Astrocyte (in vitro differentiated cells and primary cell): ENCODE measurements around the gene GMPR2. TPM values are rescaled to one million over a fixed set of nuclear protein-coding genes. Genes with fewer than 3 reads are reported as not detected.

ENCODE experiments used
- DNase-seq: peaks from one replicate; pipeline ENCODE4 v3.0.0-alpha.2; 2010; ENCODE audit warnings: low read depth
- FAIRE-seq: peaks from 2 replicates; lab custom pipeline; 2011; peaks lifted over from hg19 to GRCh38; lab: Jason Lieb, UNC
- H2AFZ ChIP-seq: 2 replicates; pipeline ENCODE4 v1.6.0; 2012; ENCODE audit warnings: low read depth, low read length, inconsistent platforms
- H3K27ac ChIP-seq: 2 replicates; pipeline ENCODE4 v1.5.1; 2011; ENCODE audit warnings: low read depth, low read length, inconsistent platforms
- H3K27me3 ChIP-seq: 2 replicates; pipeline ENCODE4 v1.6.0; 2011; ENCODE audit warnings: low read length, inconsistent platforms; ENCODE audit not compliant: insufficient read depth
- H3K36me3 ChIP-seq: 2 replicates; pipeline ENCODE4 v1.5.1; 2011; ENCODE audit warnings: low read length, inconsistent platforms; ENCODE audit not compliant: insufficient read depth
- H3K4me1 ChIP-seq: 2 replicates; pipeline ENCODE4 v1.5.1; 2011; ENCODE audit warnings: low read length, inconsistent platforms; ENCODE audit not compliant: insufficient read depth
- H3K4me2 ChIP-seq: 2 replicates; pipeline ENCODE4 v1.6.0; 2012; ENCODE audit warnings: low read length, inconsistent platforms
- H3K4me3 ChIP-seq: 2 replicates; pipeline ENCODE4 v1.5.1; 2011; ENCODE audit warnings: low read depth, mild to moderate bottlenecking, low read length, inconsistent platforms; ENCODE audit not compliant: insufficient read depth
- H3K79me2 ChIP-seq: 2 replicates; pipeline ENCODE4 v1.6.0; 2012; ENCODE audit warnings: mild to moderate bottlenecking, low read length, inconsistent platforms; ENCODE audit not compliant: insufficient read depth
- H3K9ac ChIP-seq: 2 replicates; pipeline ENCODE4 v1.6.0; 2012; ENCODE audit warnings: mild to moderate bottlenecking, low read length, inconsistent platforms
- H3K9me3 ChIP-seq: 2 replicates; pipeline ENCODE4 v1.5.1; 2012; ENCODE audit warnings: low read depth, mild to moderate bottlenecking, low read length, inconsistent platforms; ENCODE audit not compliant: insufficient read depth
- H4K20me1 ChIP-seq: 2 replicates; pipeline ENCODE4 v1.6.0; 2012; ENCODE audit warnings: low read length, inconsistent platforms; ENCODE audit not compliant: insufficient read depth
- H3K27ac Mint-ChIP-seq: one replicate; pipeline ENCODE4 v1.8.0; 2021; ENCODE audit warnings: mild to moderate bottlenecking, mixed read lengths; ENCODE audit not compliant: unreplicated experiment
- H3K27me3 Mint-ChIP-seq: one replicate; pipeline ENCODE4 v1.8.0; 2021; ENCODE audit warnings: low read depth, mixed read lengths; ENCODE audit not compliant: unreplicated experiment
- H3K36me3 Mint-ChIP-seq: one replicate; pipeline ENCODE4 v1.8.0; 2021; ENCODE audit warnings: low read depth, mixed read lengths; ENCODE audit not compliant: unreplicated experiment
- H3K4me1 Mint-ChIP-seq: one replicate; pipeline ENCODE4 v1.8.0; 2021; ENCODE audit warnings: low read depth, mixed read lengths; ENCODE audit not compliant: unreplicated experiment
- H3K4me3 Mint-ChIP-seq: one replicate; pipeline ENCODE4 v1.8.0; 2021; ENCODE audit warnings: mild to moderate bottlenecking, moderate library complexity, mixed read lengths; ENCODE audit not compliant: unreplicated experiment
- H3K9me3 Mint-ChIP-seq: one replicate; pipeline ENCODE4 v1.8.0; 2021; ENCODE audit warnings: mild to moderate bottlenecking, mixed read lengths; ENCODE audit not compliant: unreplicated experiment
- EZH2 ChIP-seq: IDR thresholded peaks from 2 replicates; pipeline ENCODE4 v1.6.1; 2012; ENCODE audit warnings: mild to moderate bottlenecking, low read length, inconsistent platforms; ENCODE audit not compliant: insufficient read depth
- total RNA-seq: library from RNA; stranded (reverse); gene quantifications from 2 replicates; pipeline ENCODE4 v1.2.1, GENCODE V29; 2021
- TF ChIP-seq, protein P1 (sequence below): IDR thresholded peaks from 2 replicates; pipeline ENCODE4 v1.5.1; 2011; ENCODE audit warnings: low read depth, mild to moderate bottlenecking, inconsistent platforms, low read length, moderate library complexity; ENCODE audit not compliant: insufficient read depth

The GMPR2 gene
- total RNA-seq, 1 donor from 2014 or later, result 66.5 TPM

DNA sequence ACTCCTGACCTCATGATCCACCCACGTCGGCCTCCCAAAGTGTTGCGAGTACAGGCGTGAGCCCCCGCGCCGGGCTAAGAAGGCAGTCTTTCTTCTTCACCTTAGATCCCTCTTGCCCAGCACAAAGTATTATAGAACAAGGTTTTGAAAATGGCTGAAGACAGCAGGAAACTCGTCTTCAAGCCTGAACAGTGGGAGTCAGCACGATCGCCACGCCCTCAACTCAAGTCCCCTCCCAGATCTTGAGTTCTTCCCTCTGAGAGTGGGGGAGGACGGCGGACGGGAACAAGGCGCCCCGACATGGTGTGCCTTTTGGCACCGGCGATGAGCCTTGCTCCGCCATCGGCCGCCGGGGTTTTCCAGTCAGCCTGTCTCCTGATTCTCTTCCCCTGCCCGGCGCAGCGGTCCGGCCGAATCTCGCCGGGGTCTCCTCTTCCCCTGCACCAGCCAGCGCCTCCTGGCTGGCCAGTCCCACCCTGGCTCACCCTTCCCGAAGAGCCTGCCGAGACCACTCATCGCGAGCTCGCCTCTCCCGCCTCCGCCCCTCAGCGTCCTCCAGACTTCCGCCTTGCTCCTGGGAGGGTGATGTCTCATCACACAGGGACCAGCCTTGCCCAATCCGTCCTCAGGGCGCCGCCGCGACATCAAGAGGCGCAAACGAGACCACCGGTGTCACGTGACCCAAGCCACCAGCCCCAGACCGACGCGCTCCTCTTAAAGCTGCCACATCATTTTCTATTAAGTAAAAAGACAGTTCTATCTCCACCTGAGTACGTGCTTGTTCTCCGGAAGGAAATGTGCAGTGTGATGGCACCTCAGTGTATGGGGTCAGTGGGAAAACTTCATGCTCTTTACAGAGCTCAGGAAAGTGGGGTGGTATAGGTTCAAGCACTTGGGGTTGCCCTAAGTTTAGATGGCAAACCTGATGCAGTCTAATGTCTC, 19.5 kb upstream of the GMPR2 start, which contains the start of gene CHMP4A:
Gene CHMP4A (minus strand): TSS at position 565 of the 942 bp plus-strand sequence. CDS start 49 bp downstream, at position 516.
- DNase-seq (peak; percentile 96), FAIRE-seq (no peak)
- Histone ChIP-seq H3K4me1 (peaks cover 8% of the 10 kb centered on the region), H3K27ac (peak within 1 kb of the TSS; percentile 98), H3K9me3 (no peaks in the 10 kb centered on the region), H3K27me3 (no peaks in the 10 kb centered on the region), H3K79me2 (peaks cover 12% of the 10 kb centered on the region), H2AFZ (peak within 1 kb of the TSS; percentile 97), H4K20me1 (no peaks in the 10 kb centered on the region), H3K9ac (peak within 1 kb of the TSS; percentile 98), H3K4me3 (peak within 1 kb of the TSS; percentile 87), H3K36me3 (no peaks in the 10 kb centered on the region), H3K4me2 (peak within 1 kb of the TSS; percentile 83)
- Mint-ChIP-seq H3K36me3 (peaks cover 22% of the 10 kb centered on the region), H3K9me3 (no peaks in the 10 kb centered on the region), H3K27ac (peak within 1 kb of the TSS; percentile 100), H3K27me3 (no peaks in the 10 kb centered on the region), H3K4me1 (peaks cover 11% of the 10 kb centered on the region), H3K4me3 (peak within 1 kb of the TSS; percentile 92)
- no peak for TF ChIP-seq EZH2
- TF ChIP-seq, protein P1, sequence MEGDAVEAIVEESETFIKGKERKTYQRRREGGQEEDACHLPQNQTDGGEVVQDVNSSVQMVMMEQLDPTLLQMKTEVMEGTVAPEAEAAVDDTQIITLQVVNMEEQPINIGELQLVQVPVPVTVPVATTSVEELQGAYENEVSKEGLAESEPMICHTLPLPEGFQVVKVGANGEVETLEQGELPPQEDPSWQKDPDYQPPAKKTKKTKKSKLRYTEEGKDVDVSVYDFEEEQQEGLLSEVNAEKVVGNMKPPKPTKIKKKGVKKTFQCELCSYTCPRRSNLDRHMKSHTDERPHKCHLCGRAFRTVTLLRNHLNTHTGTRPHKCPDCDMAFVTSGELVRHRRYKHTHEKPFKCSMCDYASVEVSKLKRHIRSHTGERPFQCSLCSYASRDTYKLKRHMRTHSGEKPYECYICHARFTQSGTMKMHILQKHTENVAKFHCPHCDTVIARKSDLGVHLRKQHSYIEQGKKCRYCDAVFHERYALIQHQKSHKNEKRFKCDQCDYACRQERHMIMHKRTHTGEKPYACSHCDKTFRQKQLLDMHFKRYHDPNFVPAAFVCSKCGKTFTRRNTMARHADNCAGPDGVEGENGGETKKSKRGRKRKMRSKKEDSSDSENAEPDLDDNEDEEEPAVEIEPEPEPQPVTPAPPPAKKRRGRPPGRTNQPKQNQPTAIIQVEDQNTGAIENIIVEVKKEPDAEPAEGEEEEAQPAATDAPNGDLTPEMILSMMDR, result no peak

DNA sequence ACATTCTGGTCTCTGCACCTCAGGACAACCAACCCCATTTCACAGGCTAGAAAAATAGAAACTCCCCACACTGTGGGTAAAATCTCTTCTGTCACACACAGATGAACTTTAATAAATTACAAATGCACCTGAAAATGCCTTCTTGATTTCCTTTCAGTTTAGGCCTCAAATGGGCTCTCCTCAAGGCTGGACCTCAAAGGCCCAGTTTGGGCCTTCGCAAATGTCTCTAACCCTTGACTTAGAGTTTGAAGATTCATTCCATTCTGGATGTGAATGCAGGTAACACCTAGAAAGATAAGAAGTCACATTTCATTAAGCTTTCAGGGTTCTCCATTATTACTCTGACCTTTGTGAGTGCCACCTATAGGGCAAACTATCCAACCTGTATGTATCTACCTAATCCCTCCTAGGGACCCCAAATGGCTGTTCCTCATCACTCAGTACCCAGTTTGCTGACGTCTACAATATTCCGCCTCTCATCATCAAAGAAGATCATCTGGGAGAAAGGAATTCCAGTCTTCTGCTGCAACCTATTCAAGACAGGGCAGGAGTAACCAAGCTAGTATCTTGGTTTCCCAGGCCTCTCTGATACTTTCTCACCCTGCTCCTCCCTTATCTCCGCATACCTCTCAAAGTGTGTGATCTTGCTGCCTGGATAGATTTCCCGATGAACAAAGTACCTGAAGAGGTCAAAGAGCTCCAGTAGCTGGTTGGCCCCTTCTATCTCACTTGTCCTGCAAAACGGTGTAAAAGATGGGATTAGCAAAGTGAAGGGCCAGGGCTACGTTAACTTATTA, 18.7 kb upstream of the GMPR2 start:
- H3K36me3 ChIP-seq, result no peaks in the 10 kb centered on the region
- H3K27ac Mint-ChIP-seq, result peak overlapping the region; percentile 100
- no peaks in the 10 kb centered on the region for H3K27me3 Mint-ChIP-seq
- no peaks in the 10 kb centered on the region for H3K9me3 Mint-ChIP-seq
- peaks cover 19% of the 10 kb centered on the region for H3K79me2 ChIP-seq
- peak overlapping the region; percentile 97 for H2AFZ ChIP-seq
- H3K36me3 Mint-ChIP-seq, result peaks cover 19% of the 10 kb centered on the region
- peaks cover 11% of the 10 kb centered on the region for H3K4me1 Mint-ChIP-seq
- peak overlapping the region; percentile 92 for H3K4me3 Mint-ChIP-seq
- no peaks in the 10 kb centered on the region for H3K27me3 ChIP-seq
- DNase-seq (no peak), FAIRE-seq (no peak)
- peak overlapping the region; percentile 83 for H3K4me2 ChIP-seq
- no peaks in the 10 kb centered on the region for H3K9me3 ChIP-seq
- peak overlapping the region; percentile 98 for H3K27ac ChIP-seq
- peaks cover 8% of the 10 kb centered on the region for H3K4me1 ChIP-seq
- H3K4me3 ChIP-seq, result peak overlapping the region; percentile 87
- TF ChIP-seq, protein P1, result no peak
- H3K9ac ChIP-seq, result peak overlapping the region; percentile 98
- no peaks in the 10 kb centered on the region for H4K20me1 ChIP-seq
